ENCODE results near the gene CBX7.

Gene CBX7

DNA sequence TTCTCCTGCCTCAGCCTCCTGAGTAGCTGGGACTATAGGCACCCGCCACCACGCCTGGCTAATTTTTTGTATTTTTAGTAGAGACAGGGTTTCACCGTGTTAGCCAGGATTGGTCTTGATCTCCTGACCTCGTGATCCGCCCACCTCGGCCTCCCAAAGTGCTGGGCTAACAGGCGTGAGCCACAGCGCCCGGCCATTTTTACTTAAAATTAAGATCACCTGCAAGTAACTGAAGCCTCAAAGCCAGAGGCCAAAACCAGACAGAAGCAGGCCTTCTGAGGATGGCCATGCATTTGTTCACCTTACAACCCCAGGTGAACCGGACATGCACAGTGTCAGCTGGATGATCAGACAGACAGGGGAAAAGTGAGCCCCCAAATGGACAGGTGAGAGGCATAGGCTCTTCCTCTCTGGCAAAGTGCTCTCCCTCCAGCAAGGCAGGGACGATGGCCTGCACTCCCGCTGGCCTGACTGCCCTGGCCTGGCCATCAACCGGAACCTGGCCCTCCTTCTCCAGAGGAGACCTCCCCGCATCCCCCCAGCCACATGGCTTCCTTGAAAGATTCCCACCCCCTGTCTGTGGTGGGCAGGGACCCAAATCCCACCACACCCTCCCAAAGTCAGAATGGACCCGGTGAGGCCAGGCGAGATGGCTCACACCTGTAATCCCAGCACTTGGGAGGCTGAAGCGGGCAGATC, 29.6 kb downstream of the CBX7 start:
- DNase-seq: no peak

DNA sequence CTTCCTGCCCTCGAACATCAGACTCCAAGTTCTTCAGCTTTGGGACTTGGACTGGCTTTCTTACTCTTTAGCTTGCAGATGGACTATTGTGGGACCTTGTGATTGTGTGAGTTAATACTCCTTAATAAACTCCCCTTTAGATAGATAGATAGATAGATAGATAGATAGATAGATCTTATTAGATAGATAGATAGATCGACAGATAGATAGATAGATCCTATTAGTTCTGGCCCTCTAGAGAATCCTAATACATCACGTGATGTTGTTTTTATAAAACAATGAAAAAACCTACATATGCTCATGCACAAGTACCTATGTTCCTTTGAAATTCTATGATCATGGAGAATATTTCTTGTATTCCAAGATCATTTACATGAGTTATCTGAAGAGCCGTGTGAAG, 31.5 kb downstream of the CBX7 start:
- no peak for DNase-seq

DNA sequence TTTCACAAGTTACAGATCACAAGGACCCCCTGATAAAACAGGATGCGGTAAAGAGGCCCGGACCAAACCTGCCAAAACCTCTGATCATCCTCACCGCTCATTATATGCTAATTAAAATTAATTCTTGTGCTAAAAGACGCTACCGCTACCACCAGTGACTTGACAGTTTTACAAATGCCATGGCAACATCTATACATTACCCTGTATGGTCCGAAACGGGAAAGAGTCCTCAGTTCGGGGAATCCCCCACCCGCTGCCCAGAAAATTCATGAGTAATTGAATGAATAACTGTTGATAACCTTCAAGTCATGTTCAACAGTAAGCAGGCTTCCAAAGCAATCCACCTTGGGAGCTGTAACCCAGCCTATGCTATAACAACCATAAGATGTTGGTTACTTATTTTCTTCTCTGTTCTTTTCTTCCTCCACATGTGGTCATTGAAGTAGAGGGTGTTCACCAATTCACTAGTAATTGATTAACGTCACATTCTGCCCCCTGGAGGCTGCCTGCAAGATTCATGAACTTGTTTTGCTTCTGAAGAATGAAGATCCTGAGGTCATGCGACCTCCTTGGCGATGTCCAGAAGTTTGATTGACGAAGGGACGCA, 34.8 kb downstream of the CBX7 start:
- peak; percentile 12 to 49 for DNase-seq

DNA sequence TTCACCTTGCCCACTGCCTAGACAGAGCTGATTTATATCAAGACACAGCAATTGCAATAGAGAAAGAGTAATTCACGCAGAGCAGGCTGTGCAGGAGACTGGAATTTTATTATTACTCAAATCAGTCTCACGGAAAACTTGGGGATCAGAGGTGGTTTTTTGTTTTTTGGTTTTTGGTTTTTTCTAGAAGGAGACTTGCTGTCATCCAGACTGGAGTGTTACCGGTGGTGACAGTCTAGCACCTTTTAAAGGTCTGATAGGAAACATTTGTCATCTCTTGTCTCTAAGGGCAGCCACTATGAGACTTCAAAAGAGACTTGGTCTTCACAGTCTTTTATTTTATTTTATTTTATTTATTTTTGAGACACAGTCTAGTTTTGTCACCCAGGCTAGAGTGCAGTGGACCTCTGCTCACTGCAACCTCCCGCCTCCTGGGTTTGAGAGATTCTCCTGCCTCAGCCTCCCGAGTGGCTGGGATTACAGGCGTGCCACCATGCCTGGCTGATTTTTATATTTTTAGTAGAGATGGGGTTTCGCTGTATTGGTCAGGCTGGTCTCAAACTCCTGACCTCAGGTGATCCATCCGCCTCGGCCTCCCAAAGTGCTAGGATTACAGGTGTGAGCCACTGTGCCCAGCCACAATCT, 36.4 kb downstream of the CBX7 start:
- DNase-seq: no peak

DNA sequence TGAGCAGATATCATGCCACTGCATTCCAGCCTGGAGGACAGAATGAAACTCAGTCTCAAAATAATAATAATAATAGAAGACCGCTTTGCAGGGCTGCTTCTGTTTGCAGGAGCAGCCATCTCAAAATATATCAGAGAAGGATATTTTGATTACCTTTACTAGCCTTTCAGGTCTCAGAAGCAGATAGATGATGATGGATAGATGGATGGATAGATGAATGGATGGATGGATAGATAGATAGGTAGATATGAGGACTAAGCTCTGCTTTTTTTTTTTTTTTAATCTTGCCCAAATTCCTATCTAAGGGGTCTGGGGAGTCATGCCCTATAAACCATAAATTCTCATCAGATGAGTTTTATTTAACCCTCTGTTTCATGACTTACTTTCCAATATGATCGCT, 36.9 kb downstream of the CBX7 start:
- no peak for DNase-seq

DNA sequence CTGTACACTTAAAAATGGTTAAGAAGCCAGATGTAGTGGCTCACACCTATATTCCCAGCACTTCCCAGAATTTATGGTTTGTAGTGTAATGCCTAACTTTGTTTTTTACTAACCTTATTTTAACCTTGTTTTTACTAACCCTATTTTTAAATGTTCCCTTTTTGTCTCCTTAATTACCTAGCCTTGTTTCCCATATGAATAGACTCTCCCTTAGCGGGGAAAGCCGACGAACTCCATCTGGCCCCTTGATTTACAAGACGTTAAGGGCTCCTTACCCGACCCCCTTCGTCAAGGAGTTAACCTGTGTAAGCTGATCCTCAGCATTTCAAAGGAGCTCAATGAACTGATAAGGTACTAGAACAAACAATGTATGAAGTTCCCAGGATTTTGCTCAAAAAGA, 38.4 kb downstream of the CBX7 start:
- DNase-seq: no peak

DNA sequence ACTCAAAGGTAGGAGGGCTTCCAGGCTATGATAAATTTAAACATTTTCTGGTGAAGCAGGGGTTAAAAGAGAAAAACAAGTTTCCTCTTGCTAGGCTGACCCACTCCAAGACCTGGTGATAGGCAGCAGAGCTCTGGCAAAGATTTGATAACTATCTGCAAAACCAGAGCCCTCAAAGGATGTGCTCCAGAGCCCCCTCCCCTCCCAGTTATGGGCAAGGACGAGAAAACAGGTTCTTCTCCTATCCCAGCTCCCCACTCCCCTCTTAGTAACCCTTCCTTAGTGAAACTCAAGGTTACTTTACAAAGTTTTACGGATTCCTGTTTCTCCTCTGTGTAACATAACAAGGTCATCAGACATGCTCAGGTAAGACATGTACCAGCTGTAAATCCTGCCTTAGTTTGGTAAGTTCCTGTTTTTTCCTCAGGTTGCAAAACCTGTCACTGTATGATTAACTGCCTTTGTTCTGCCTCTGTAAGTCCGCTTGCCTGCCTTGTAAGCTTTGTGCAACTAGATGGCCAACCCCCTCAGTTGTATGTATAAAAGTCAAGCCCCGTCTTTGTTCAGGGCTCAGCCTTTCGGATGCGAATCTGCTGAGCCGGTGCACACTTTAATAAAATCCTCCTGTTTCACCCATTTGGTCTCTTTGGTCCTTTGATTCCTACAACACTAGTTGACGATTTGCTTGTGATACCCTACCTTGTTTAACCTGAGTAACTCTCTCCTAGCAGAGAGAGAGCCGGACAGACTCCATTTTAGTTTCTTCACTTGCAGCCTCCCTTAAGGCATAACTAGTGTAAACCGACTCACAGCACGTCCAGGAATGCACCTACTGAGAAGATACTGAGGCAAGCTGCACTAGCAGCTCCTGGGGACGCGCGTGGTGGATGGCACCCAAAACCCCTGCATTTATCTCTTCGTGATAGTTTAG, 41.6 kb downstream of the CBX7 start:
- DNase-seq: no peak

DNA sequence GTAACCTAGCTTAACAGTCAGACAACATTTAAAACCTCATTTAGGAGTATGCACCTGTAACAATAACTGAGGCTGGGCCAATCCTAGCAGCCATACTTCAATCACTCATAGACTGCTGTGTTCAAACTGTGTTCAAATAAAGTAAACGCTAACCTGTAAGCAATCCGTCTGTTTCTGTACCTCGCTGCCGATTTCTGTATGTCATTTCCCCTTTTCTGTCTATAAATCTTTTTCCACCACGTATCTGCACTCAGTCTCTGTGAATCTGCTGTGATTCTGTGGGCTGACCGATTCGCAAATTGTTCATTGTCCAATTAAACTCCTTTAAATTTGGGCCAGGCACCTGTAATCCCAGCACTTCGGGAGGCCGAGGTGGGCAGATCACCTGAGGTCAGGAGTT, 43.1 kb downstream of the CBX7 start:
- DNase-seq: no peak

DNA sequence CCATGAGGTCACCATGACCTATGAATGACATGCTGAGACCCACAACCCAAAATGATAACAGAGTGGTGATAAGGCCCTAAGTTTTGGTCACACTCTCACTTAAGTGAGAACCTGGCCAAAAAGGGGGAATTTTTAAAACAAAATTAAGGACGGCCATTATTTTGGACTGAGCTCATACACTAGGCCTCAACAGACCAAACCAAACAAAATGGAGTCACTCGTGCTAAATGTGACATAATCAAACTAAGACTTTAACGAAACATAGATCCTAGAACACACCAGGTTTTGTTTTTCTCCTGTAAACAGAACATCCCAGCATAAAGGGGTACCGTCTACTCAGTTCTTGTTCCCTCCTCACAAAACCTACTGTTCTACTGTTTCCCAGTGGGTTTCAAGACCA, 44.0 kb downstream of the CBX7 start:
- no peak for DNase-seq

DNA sequence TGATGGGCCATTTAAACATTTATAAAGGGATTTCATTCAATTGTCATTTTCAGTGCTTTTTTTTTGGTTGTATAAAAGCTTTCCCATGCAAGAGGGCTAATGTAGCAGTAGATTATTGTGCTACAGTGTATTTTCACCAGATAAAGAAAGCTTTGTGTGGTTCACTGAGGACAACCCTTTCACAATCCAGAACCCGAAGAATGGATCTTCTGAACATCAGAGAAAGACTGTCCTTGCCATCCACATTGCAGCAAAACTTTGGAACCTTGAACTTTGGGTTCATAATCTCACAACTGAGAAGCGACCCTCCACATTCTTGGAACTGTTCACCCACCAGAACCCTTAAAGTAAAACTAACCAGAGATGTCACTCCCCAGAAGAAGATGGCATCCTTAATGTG, 46.2 kb downstream of the CBX7 start:
- no peak for DNase-seq

DNA sequence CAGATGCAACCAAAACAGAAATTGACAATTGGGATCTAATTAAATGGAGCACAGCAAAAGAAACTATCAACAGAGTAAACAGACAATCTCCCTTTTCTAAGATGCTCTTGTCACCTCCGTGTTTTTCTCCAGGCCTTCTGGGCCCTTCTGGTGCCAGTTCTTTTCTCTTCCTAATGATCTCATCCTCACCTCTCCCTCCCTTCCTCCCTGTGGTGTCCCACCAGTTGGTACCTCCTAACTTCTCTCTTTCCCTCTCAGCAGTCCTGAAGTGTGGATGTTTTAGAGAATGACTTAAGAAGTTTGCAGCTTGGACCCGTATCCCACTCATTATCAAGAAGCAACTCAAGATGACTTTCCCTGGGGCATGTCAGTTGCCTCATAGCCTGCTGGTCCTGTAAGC, 49.0 kb downstream of the CBX7 start:
- DNase-seq: no peak

DNA sequence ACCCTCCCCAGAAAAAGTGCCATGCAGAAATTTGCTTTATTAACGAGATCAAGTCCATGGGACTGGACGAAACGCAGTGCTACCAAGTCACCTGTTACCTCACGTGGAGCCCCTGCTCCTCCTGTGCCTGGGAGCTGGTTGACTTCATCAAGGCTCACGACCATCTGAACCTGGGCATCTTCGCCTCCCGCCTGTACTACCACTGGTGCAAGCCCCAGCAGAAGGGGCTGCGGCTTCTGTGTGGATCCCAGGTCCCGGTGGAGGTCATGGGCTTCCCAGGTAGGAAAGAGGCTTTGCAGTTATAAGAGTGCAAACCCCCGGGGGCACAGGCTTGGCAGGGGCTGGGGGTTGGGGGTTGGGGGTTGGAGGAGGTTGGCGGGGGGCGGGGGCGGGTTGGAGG, 51.3 kb downstream of the CBX7 start:
- no peak for DNase-seq

DNA sequence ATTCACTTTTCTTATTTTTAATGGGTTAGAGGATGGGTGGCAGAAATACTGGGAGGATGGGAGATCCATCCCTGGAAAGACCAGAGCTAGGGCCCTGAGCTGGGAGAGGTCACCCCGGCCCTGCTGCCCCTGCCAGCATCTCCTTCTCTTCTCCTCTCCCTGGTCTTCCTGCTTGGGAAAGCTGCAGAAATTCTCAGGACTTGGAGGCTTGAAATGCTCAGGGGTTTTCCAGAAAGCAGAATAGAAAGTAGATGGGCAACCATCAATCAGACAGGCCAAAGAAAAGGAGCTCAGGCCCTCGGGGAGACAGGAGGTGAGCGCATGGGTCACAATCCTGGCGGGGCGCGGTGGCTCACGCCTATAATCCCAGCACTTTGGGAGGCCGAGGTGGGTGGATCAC, 53.9 kb downstream of the CBX7 start:
- DNase-seq: no peak

DNA sequence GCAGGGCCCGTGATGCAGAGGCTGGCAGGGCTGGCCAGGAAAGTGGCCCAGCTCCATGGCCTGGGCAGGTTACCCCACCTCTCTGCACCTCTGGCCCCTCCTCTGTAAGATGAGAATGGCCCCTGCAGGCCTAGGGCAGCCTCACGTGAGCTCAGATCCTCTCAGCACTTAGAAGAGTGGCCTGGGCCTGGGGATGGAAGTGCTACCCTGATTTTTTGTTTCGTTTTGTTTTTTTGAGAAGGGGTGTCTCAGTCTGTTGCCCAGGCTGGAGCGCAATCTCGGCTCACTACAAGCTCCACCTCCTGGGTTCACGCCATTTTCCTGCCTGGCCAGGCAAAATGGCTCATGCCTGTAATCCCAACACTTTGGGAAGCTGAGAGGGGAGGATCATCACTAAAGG, 54.5 kb downstream of the CBX7 start:
- DNase-seq: no peak

DNA sequence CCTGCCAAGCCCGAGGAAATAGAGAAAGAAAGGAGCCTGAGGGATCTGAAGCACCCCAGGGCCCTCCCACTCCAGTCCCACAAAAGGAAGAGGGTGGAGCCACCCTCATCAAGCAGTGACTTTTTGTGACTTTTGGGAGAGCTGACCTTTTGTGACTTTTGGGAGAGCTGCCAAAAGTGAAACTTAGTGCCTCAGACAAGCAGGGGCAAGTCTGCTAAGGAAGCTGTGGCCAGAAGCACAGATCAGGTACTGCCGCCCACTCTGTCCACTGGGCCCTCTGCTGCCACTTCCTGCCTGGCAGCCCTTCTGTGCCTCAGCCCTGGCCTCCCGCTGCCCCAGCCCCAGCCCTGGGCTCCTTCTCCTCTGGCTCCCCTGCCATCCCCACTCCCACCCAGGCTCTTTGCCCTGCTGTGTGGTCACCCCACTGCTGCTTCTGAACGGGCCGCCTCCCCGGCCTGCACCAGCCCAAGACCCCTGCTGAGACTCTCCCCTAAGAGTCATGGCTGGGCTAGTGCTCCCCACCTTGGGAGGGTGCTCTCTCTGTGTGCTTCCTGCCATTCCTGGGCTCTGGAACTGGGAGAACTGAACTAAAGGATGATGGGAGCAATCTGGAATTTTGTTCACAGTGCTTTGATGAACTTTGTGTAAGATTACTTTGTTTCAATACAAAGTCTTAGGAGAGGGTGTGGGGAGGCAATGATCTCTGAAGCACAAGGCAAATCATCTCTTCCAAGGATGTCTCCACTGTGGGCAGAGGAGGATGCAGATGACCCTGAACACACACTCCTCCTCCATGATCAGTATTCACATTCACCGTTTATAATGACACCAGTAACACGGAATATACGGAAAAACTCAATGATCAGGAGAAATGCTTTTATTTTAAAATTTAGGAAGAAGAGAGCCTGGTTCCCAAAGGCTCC, 55.1 kb downstream of the CBX7 start, which contains the start of gene APOBEC3H:
TSS of gene APOBEC3H (plus strand) at position 147 of the 923 bp plus-strand sequence. CDS start 3,035 bp downstream, outside the sequence.
- no peak for DNase-seq

DNA sequence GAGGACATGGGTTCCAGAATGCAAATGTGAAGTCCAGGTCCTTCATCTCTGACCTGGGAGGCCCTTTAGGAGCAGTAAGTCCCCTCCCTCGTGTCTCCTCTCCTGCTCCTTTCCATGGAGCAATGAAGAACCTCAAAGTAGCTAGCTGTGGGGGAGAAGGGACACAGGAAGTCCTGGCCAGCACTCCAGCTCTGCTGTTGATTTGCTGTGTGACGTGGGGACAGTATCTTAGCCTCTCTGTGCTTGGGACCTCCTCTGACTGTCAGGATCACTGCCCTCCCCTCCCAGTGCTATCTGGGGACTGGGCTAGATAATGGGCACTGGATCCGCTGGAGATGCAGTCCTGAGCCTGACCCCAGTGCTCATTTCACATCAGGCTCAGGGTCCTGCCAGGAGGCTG, 56.5 kb downstream of the CBX7 start:
- no peak for DNase-seq

DNA sequence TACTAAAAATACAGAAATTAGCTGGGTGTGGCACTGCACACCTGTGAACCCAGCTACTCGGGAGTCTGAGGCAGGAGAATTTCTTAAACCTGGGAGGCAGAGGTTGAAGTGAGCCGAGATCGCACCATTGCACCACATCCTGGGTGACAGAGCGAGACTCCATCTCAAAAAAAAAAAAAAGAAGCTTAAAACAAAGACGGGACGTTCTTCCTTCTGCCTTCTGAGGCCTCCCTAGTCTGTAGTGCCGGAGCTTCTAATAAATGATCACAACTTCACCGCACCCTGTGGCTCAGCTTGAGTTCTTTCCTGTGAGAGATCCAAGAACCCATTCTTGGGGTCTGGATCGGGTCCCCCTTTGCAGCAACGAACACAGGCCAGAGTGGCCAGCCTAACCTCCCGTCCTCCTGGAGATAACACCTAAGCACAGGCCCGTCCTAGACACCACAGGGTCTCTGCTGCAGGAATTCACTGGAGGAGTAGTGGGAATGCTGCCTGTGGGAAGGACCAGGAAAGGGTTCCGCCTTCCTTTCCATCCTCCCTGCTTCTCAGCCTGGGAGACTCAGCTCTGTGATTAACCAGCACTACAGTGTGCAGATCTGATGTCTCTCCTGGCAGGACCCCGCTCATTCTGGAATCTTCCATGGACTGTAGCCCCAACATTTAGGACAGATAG, 57.6 kb downstream of the CBX7 start:
- DNase-seq: no peak

DNA sequence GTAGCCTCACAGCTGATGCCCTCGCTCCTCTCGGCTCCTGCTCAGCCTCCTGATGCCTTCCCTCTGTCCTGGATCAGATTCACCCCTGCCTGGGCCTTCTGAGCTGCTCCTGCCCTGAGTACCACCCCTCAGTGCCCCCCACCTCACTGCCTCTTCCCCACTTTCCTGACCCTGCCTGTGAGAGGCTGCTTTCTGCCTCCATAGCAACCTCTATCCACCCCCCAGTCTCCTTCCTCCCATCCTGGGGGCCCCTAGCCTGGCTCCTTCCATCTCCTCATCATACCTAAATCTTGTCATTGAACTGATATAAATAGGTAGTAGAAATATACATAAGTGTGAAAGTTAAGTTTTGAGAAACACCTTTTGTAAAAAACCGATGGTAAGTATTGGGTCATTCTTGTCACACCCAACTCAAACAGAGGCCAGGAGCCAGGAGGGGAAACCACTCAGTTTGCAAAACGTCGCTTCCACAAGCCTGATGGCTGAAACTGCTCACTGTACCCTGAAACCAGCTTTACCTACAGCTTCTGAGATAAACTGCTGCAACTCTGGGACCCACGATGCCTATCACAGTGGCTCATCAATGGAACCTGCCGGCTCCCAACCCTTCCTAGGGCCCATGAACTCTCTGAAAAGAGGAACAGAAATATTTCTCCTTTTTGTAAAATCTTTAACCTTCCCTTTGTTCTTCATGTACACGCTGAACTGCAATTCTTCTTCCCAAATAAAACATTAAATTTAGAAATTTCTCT, 60.2 kb downstream of the CBX7 start:
- DNase-seq: no peak

DNA sequence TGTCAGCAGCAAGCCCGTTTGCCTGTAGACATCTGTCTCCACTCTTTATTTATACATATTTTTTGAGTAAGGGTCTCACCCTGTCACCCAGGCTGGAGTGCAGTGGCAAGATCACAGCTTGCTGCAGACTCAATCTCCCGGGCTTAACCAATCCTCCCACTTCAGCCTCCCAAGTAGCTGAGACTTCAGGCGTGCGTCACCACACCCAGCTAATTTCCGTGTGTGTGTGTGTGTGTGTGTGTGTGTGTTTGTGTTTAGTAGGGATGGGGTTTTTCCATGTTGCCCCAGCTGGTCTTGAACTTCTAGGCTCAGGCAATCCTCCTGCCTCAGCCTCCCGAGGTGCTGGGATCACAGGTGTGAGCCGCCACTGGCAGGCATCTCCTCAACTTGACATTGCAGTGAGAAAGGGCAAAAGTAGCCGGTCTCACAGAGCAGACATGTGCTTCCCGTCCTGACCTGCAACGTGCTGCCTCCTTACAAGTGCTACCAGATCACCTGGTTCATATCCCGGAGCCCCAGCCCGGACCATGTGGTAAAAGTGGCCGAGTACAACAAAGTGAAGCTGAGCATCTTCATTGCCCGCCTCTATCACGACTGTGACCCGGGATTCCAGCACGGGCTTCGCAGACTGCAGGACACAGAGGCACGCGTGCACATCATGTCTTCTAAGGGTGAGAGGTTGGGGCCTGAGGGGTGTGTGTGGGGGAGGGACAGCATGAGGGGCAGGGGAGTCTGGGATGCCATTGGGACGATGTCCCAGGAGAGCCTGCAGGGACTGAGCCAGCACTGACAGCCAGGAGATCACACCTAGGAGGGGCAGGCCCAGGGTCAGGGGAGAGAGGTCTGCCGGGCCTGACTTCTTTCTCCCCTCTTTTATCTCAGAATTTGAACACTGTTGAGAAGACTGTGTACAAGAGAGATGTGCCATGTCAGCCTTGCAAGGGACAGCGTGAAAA, 61.1 kb downstream of the CBX7 start:
- DNase-seq: no peak

Measured in SHP77 (cell line).